CD1c-positive myeloid dendritic cell (primary cell): ENCODE data around the gene USP36.

Experiments used
- DNase-seq: peaks from one replicate; pipeline ENCODE4 v3.0.0-alpha.2; 2016; ENCODE audit errors: extremely low spot score

Gene USP36

GRCh38 chr17:78815696-78816095, 24.9 kb downstream of the USP36 start:
- DNase-seq, result no peak

- no peak for DNase-seq
Observed at GRCh38 chr17:78812855-78813254, 27.8 kb downstream of the USP36 start.

DNA sequence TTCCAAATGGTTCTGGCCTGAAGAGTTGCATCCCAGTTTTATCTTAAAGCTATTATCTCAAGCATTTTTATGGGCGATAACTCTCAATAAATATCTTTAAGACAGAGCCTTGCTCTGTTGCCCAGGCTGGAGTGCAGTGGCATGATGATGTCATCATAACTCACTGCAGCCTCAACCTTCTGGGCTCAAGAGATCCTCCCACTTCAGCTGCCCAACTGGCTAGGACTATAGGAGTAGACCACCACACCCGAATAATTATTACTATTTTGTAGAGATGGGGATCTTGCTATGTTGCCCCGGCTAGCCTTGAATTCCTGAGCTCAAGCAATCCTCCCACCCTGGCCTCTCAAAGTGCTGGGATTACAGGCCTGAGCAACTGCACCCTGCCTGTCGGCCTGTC, 32.5 kb downstream of the USP36 start:
- no peak for DNase-seq

DNA sequence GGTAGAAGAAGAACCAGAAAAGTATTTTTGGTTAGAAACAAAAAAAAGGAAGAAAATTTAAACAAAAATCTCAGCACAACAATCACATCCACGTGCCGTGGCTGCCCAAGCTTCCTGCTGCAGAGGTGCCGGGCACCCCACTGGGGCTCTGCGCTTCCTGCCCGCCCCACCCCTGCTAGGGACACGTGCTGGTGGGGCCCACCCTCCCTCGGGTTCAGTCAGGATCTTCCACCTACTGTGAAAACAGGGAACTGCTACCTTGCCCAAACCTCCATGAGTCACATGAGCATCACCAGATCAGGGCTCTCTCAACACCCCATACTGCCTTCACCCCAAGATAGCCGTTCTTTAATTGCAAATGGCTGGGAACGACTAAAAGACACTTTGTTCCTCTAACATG, 34.2 kb downstream of the USP36 start:
- DNase-seq, result peak; percentile 51

GRCh38 chr17:78805301-78805700, 35.3 kb downstream of the USP36 start:
- DNase-seq, result no peak

DNA sequence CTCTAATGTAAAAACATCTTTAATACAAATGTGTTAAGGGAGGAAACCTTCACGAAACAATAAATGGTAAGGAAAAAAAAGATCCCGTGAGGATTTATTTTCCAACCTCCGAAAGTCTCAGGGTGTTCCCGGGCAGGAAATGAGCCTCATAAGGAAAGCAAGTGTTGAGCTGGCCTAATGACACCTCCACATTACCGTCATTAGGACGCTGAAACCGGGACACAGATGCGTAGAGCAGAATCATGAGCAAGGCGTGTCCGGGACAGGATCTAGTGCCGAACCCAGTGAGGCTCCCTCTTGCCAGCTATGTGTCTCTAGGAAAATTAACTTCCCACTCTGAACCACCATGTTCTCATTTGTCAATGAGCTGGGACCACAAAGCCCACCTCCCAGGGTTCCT, 35.8 kb downstream of the USP36 start:
- DNase-seq, result no peak

- no peak for DNase-seq
Observed at GRCh38 chr17:78803186-78803845, 37.3 kb downstream of the USP36 start.

DNA sequence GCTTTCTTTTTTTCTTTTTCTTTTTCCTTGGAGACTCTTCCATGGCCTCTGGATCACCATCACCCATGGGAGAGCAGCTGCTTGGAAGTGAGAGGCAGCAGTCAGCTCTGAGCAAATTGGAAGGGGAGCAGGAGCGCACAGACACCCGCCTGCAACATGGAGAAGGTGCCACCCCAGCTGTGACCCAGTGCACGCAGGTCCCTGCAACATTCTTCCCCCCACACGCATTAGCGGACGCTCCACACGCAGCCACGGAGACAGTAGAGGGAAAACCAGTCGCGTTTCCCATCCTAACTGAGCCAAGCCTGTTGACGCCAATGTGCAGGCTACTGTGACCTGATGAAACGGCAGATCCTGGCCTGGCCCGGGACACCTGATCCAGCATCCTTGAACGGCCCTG, 38.2 kb downstream of the USP36 start:
- DNase-seq, result no peak

- DNase-seq, result no peak
Observed at GRCh38 chr17:78802008-78802407, 38.6 kb downstream of the USP36 start.

GRCh38 chr17:78800132-78800931, 40.3 kb downstream of the USP36 start:
- no peak for DNase-seq

DNA sequence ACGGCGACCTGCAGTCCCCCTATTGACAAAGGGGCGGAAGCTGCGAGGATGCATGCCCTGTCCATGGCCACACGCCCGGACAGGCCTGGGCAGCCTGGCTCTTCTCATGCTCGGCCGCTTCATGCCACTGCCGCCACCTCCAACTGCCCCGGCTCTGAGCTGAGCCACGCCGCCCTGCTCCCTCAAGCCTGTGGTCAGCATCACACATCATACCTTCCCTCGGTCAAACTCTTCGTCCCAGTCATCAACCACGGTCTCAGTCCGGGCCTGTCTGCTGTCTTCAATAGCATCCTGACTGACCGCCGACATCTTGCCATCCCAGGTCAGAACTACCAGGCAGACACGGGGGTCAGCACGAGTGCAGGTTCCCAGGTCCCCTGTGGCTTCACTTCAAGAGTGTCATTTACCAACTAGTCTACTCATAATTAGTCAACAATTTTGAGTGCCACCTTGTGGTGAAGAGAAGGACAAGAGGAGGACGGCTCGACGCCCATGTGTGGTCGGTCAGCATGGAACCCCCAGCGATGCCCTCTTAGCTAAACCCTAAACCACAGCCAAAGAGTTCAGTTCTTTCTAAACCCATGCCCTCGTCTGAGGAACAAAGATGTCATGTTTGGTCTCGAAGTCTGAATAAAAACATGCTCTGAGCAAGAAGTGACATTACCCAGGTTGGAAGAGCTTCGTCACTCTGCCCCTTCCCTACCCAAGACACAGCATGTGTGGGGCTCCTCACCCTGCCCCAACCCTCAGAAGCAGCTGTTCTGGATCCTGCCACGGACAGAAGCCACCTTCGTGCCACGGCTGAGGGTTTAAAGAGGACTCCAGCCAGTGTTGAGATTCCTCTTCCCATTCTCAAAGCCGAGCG, 41.7 kb downstream of the USP36 start:
- DNase-seq, result peak; percentile 54

GRCh38 chr17:78797691-78798585, 42.7 kb downstream of the USP36 start:
- DNase-seq, result no peak

DNA sequence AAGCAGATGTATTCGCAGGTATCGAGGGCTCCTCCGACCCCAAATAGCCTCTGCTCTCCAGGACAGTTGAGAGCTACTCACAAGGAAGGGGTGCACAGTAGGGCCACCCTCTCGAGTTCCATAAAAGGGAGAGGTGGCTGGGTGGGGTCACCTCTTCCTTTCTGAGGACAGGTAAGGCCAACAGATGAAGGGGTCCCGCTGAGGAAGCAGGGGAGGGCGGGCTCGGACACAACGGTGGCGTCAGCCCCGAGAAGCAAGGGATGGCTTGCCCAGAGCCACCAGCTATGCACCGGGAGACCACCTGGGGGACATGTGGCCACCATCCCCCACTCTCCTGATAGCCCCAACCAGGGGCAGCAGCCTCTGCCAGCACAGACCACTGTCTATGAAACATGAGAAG, 43.4 kb downstream of the USP36 start:
- no peak for DNase-seq

GRCh38 chr17:78796517-78796900, 44.1 kb downstream of the USP36 start:
- DNase-seq, result no peak

- no peak for DNase-seq
Observed at GRCh38 chr17:78795861-78796516, 44.6 kb downstream of the USP36 start.

GRCh38 chr17:78794864-78795640, 45.6 kb downstream of the USP36 start:
- DNase-seq, result no peak

- no peak for DNase-seq
Observed at GRCh38 chr17:78794399-78794798, 46.2 kb downstream of the USP36 start.

- DNase-seq, result no peak
Observed at GRCh38 chr17:78793968-78794367, 46.6 kb downstream of the USP36 start.

- DNase-seq, result no peak
Observed at GRCh38 chr17:78793415-78793814, 47.2 kb downstream of the USP36 start.
